Measurements from ENCODE around the gene PEMT.
A peak's percentile ranks its signal among the peaks of the same experiment; 100 is the strongest.

DNA sequence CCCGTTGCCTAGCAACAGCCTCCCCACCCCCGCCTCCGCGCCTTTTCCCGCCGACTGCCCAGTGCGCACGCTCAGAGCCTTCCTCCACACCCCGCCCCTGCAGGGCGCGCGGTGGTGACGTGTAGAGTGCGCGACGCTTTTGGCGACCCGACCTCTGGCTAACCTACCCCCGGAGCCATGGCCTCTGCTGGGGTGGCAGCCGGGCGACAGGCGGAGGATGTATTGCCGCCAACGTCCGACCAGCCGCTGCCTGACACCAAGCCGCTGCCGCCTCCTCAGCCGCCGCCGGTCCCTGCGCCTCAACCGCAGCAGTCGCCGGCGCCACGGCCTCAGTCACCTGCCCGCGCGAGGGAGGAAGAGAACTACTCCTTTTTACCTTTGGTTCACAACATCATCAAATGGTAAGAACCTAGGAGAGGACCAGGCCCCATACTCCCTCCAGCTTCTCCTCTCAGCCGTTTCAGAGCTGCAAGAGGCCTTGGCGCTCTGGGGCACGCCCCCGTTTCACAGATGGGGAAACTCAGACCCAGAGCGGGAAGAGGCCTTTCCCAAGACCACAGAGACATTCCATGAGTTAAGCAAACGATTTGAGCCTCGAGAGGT, 114.5 kb downstream of the PEMT start, which contains the start of gene MED9:
- TF ChIP-seq, protein P1, sequence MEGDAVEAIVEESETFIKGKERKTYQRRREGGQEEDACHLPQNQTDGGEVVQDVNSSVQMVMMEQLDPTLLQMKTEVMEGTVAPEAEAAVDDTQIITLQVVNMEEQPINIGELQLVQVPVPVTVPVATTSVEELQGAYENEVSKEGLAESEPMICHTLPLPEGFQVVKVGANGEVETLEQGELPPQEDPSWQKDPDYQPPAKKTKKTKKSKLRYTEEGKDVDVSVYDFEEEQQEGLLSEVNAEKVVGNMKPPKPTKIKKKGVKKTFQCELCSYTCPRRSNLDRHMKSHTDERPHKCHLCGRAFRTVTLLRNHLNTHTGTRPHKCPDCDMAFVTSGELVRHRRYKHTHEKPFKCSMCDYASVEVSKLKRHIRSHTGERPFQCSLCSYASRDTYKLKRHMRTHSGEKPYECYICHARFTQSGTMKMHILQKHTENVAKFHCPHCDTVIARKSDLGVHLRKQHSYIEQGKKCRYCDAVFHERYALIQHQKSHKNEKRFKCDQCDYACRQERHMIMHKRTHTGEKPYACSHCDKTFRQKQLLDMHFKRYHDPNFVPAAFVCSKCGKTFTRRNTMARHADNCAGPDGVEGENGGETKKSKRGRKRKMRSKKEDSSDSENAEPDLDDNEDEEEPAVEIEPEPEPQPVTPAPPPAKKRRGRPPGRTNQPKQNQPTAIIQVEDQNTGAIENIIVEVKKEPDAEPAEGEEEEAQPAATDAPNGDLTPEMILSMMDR (IDR thresholded peaks at IDR 0.05; ENCODE audit: insufficient read depth, low read length), result no peak
- TF ChIP-seq POLR2AphosphoS5 (IDR thresholded peaks at IDR 0.05; ENCODE audit: low read depth), result peak; percentile 39; the same call in 1 of the 2 replicates
- TF ChIP-seq, protein P2, sequence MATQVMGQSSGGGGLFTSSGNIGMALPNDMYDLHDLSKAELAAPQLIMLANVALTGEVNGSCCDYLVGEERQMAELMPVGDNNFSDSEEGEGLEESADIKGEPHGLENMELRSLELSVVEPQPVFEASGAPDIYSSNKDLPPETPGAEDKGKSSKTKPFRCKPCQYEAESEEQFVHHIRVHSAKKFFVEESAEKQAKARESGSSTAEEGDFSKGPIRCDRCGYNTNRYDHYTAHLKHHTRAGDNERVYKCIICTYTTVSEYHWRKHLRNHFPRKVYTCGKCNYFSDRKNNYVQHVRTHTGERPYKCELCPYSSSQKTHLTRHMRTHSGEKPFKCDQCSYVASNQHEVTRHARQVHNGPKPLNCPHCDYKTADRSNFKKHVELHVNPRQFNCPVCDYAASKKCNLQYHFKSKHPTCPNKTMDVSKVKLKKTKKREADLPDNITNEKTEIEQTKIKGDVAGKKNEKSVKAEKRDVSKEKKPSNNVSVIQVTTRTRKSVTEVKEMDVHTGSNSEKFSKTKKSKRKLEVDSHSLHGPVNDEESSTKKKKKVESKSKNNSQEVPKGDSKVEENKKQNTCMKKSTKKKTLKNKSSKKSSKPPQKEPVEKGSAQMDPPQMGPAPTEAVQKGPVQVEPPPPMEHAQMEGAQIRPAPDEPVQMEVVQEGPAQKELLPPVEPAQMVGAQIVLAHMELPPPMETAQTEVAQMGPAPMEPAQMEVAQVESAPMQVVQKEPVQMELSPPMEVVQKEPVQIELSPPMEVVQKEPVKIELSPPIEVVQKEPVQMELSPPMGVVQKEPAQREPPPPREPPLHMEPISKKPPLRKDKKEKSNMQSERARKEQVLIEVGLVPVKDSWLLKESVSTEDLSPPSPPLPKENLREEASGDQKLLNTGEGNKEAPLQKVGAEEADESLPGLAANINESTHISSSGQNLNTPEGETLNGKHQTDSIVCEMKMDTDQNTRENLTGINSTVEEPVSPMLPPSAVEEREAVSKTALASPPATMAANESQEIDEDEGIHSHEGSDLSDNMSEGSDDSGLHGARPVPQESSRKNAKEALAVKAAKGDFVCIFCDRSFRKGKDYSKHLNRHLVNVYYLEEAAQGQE (IDR thresholded peaks at IDR 0.05; ENCODE audit: insufficient replicate concordance, low read depth), result no peak
- no peak for TF ChIP-seq SPI1 (IDR thresholded peaks at IDR 0.05; ENCODE audit: borderline replicate concordance, low read depth)
